ENCODE data around the gene TTLL10. TPM values are rescaled to one million over a fixed set of nuclear protein-coding genes. Genes with fewer than 3 reads are reported as not detected.

Gene TTLL10
- total RNA-seq, 1 donor from 2014 or later, result 0.47 TPM

- no peaks in the 10 kb centered on the region for H3K9me3 Mint-ChIP-seq
- H3K4me1 Mint-ChIP-seq, result peaks cover 3% of the 10 kb centered on the region
- TF ChIP-seq, protein P1, sequence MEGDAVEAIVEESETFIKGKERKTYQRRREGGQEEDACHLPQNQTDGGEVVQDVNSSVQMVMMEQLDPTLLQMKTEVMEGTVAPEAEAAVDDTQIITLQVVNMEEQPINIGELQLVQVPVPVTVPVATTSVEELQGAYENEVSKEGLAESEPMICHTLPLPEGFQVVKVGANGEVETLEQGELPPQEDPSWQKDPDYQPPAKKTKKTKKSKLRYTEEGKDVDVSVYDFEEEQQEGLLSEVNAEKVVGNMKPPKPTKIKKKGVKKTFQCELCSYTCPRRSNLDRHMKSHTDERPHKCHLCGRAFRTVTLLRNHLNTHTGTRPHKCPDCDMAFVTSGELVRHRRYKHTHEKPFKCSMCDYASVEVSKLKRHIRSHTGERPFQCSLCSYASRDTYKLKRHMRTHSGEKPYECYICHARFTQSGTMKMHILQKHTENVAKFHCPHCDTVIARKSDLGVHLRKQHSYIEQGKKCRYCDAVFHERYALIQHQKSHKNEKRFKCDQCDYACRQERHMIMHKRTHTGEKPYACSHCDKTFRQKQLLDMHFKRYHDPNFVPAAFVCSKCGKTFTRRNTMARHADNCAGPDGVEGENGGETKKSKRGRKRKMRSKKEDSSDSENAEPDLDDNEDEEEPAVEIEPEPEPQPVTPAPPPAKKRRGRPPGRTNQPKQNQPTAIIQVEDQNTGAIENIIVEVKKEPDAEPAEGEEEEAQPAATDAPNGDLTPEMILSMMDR (IDR thresholded peaks at IDR 0.05; ENCODE audit: unreplicated experiment), result no peak
- H3K27me3 Mint-ChIP-seq (ENCODE audit: low read depth), result peaks cover 18% of the 10 kb centered on the region
- no peak overlapping the region for H3K27ac Mint-ChIP-seq
- no peaks in the 10 kb centered on the region for H3K36me3 Mint-ChIP-seq
- no peak for DNase-seq (ENCODE audit: low spot score in 2 of 2, unreplicated experiment in 2 of 2)
- no peak overlapping the region for H3K4me3 Mint-ChIP-seq
These were observed 7.7 kb downstream of the TTLL10 start for GRCh38 chr1:1181129-1181937.

DNA sequence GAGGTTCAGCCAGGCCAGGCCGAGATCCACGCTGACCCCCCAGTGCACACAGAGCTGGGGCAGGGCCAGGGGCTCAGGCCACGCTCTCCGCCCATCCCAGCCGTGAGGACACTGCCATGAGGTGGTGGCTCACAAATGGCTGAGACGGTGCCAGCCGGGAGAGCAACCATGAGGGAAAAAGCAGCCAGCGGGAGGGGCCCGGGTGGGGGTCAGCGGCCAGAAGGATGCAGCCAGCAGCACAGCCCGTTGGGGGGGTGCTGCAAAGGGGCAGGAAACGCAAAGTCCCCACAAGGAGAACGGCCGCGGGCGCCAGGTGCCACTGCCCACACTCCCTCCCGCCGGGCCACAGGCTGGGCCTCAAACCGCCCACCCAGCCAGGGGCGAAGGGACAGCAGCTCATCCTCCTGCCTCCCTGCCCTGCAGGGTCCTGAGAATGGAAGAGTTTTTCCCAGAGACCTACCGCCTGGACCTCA, 8.3 kb downstream of the TTLL10 start:
- no peak for DNase-seq (ENCODE audit: low spot score in 2 of 2, unreplicated experiment in 2 of 2)
- no peak overlapping the region for H3K4me3 Mint-ChIP-seq
- no peaks in the 10 kb centered on the region for H3K9me3 Mint-ChIP-seq
- no peak overlapping the region for H3K27ac Mint-ChIP-seq
- TF ChIP-seq, protein P1 (IDR thresholded peaks at IDR 0.05; ENCODE audit: unreplicated experiment), result no peak
- H3K36me3 Mint-ChIP-seq, result no peaks in the 10 kb centered on the region
- peaks cover 11% of the 10 kb centered on the region for H3K27me3 Mint-ChIP-seq (ENCODE audit: low read depth)
- no peaks in the 10 kb centered on the region for H3K4me1 Mint-ChIP-seq

GRCh38 chr1:1182491-1183220, 9.0 kb downstream of the TTLL10 start:
- Mint-ChIP-seq H3K4me3 (no peak overlapping the region), H3K4me1 (no peaks in the 10 kb centered on the region), H3K27me3 (ENCODE audit: low read depth) (peaks cover 5% of the 10 kb centered on the region), H3K27ac (no peak overlapping the region), H3K36me3 (no peaks in the 10 kb centered on the region), H3K9me3 (no peaks in the 10 kb centered on the region)
- TF ChIP-seq, protein P1 (IDR thresholded peaks at IDR 0.05; ENCODE audit: unreplicated experiment), result no peak
- no peak for DNase-seq (ENCODE audit: low spot score in 2 of 2, unreplicated experiment in 2 of 2)

DNA sequence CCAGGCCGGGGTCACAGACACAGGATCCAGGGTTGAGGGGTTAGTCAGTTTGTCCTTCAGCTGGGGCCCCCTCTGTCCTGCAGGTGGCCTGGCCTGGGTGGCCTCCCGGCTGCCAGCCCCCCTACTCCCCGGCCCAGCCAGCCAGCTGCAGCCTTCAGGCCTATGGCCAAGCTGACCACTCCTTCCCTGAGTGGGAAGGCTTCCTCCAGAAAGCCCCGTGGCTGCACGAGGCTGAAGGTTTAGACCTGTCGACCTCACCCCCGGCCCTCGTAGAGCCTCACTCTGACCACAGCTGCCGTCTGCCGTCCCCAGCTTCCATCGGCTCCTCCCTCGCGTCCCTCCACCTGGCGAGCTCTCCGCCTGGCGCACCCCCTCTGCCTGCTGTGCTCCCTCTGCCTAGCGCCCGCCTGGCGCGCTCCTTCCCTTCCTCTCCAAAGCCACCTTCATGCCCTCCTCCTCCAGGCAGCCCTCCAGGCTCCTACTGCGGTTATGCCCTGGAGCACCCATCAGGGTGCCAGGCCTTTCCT, 9.6 kb downstream of the TTLL10 start:
- DNase-seq (ENCODE audit: low spot score in 2 of 2, unreplicated experiment in 2 of 2), result peak in 1 of 2 experiments; percentile 16
- TF ChIP-seq, protein P1 (IDR thresholded peaks at IDR 0.05; ENCODE audit: unreplicated experiment), result no peak
- H3K27ac Mint-ChIP-seq, result no peak overlapping the region
- H3K4me3 Mint-ChIP-seq, result no peak overlapping the region
- peaks cover 1% of the 10 kb centered on the region for H3K27me3 Mint-ChIP-seq (ENCODE audit: low read depth)
- H3K36me3 Mint-ChIP-seq, result no peaks in the 10 kb centered on the region
- H3K9me3 Mint-ChIP-seq, result no peaks in the 10 kb centered on the region
- H3K4me1 Mint-ChIP-seq, result no peaks in the 10 kb centered on the region

- no peak overlapping the region for H3K27ac Mint-ChIP-seq
- DNase-seq (ENCODE audit: low spot score in 2 of 2, unreplicated experiment in 2 of 2), result no peak
- no peaks in the 10 kb centered on the region for H3K36me3 Mint-ChIP-seq
- TF ChIP-seq, protein P1 (IDR thresholded peaks at IDR 0.05; ENCODE audit: unreplicated experiment), result no peak
- H3K4me1 Mint-ChIP-seq, result no peaks in the 10 kb centered on the region
- H3K4me3 Mint-ChIP-seq, result no peak overlapping the region
- H3K9me3 Mint-ChIP-seq, result peaks cover 4% of the 10 kb centered on the region
- H3K27me3 Mint-ChIP-seq (ENCODE audit: low read depth), result peaks cover 4% of the 10 kb centered on the region
These were observed 10.4 kb downstream of the TTLL10 start for GRCh38 chr1:1183833-1184775.

Measured in mesothelial cell of epicardium (in vitro differentiated cells).